ENCODE results near the gene FMNL3. TPM values are rescaled to one million over a fixed set of nuclear protein-coding genes. Genes with fewer than 3 reads are reported as not detected.

Gene FMNL3
- total RNA-seq, 1 donor from 2014 or later, result 11.9 TPM

DNA sequence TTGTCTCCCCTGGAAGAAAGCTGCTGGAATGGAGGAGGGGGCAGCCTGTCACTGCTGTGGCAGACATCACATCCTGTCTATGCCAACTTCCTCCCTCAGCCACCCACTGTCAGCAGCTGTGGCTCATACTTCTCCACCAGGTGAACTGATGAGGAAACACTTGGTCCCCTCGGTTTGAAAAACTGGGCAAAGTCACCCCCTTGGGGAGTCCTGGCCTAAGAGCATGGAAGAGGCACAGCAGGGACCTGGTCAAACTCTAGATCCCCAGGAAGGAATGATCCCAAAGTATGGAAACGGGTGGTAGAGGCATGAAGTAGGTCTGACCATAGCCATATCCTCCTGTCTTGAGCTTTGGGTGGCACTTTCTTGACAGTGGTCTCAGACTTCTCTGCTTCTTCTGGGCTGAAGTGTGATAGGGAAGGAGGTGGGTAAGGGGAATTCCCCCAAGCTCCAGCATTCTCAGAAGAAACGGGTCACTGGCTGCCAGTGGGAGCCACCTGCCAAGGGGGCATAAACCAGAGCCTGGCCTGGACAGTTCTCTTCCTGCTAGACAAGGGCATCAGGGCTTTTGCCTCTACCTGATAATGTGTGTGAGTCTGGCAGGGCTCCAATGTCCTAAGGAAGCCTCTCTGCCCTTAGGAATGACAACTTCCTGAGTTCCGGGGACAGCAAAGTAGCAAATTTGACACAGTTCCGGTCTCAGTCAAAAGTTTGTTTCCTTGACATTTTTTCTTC, 36.0 kb downstream of the FMNL3 start:
- TF ChIP-seq, protein P1, sequence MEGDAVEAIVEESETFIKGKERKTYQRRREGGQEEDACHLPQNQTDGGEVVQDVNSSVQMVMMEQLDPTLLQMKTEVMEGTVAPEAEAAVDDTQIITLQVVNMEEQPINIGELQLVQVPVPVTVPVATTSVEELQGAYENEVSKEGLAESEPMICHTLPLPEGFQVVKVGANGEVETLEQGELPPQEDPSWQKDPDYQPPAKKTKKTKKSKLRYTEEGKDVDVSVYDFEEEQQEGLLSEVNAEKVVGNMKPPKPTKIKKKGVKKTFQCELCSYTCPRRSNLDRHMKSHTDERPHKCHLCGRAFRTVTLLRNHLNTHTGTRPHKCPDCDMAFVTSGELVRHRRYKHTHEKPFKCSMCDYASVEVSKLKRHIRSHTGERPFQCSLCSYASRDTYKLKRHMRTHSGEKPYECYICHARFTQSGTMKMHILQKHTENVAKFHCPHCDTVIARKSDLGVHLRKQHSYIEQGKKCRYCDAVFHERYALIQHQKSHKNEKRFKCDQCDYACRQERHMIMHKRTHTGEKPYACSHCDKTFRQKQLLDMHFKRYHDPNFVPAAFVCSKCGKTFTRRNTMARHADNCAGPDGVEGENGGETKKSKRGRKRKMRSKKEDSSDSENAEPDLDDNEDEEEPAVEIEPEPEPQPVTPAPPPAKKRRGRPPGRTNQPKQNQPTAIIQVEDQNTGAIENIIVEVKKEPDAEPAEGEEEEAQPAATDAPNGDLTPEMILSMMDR (IDR thresholded peaks at IDR 0.05; ENCODE audit: unreplicated experiment), result no peak
- Mint-ChIP-seq H3K36me3 (ENCODE audit: insufficient read depth) (no peaks in the 10 kb centered on the region), H3K27me3 (no peaks in the 10 kb centered on the region), H3K27ac (no peak overlapping the region), H3K4me3 (ENCODE audit: low read depth) (no peak overlapping the region), H3K4me1 (ENCODE audit: low read depth) (peaks cover 29% of the 10 kb centered on the region), H3K9me3 (ENCODE audit: low read depth) (no peaks in the 10 kb centered on the region)
- DNase-seq (ENCODE audit: low spot score, unreplicated experiment), result no peak

DNA sequence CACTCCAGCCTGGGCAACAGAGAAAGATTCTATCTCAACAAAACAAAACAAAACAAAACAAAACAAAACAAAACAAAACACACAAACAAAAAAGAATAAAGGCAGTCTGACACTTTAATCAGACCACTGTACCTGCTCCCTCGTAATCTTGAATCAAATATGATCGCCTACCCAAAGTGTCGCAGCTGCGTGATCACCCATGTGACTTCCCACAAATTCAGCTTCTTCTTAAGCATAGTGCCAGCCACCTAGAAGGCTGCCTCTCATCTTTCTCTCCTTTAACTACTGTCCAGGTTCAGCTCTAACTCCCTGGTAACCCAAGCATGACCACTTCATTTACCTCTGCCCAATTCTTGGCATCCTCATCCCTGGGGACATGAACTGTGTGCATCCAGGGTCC, 37.4 kb downstream of the FMNL3 start:
- no peak for DNase-seq (ENCODE audit: low spot score, unreplicated experiment)
- TF ChIP-seq, protein P1 (IDR thresholded peaks at IDR 0.05; ENCODE audit: unreplicated experiment), result no peak
- H3K4me3 Mint-ChIP-seq (ENCODE audit: low read depth), result no peak overlapping the region
- H3K27ac Mint-ChIP-seq, result no peak overlapping the region
- no peaks in the 10 kb centered on the region for H3K9me3 Mint-ChIP-seq (ENCODE audit: low read depth)
- no peaks in the 10 kb centered on the region for H3K36me3 Mint-ChIP-seq (ENCODE audit: insufficient read depth)
- H3K4me1 Mint-ChIP-seq (ENCODE audit: low read depth), result peaks cover 21% of the 10 kb centered on the region
- no peaks in the 10 kb centered on the region for H3K27me3 Mint-ChIP-seq

DNA sequence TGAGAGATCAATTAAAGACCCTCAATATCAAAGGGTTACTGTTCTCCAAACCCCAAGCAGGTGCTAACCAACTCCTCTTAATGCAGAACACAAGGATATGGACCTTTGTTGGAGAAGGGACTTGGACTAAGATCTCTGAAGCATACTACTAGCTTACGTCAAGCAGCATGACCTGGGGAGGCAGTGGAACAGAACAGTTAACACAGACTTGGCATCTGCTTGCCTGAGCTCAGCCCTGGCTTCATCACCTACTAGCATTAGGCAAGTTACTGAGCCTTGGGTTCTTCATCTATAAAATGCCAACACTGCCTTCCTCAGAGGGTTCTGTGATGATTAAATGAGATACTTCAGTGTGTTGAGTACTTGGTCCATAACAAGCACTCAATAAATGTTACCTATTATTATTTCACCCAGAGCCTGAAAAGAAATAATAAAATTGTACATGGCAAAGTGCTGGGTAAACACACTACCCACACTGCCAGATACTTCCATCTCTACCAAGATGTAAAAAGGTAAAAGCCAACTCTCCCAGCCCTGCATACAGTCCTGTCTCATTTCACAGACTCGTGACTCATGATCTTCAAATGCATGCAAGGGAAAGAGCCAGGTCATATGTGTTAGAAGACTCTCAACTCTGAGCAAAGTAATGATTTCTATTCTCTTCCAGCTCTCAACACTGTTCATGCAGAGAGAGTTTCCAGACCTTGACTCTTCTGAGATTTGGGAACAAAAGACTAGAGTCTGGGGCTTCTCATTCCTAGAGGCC, 39.7 kb downstream of the FMNL3 start:
- no peaks in the 10 kb centered on the region for H3K9me3 Mint-ChIP-seq (ENCODE audit: low read depth)
- DNase-seq (ENCODE audit: low spot score, unreplicated experiment), result no peak
- H3K36me3 Mint-ChIP-seq (ENCODE audit: insufficient read depth), result no peaks in the 10 kb centered on the region
- no peak overlapping the region for H3K4me3 Mint-ChIP-seq (ENCODE audit: low read depth)
- H3K27ac Mint-ChIP-seq, result no peak overlapping the region
- H3K27me3 Mint-ChIP-seq, result no peaks in the 10 kb centered on the region
- TF ChIP-seq, protein P1 (IDR thresholded peaks at IDR 0.05; ENCODE audit: unreplicated experiment), result no peak
- H3K4me1 Mint-ChIP-seq (ENCODE audit: low read depth), result peaks cover 3% of the 10 kb centered on the region

DNA sequence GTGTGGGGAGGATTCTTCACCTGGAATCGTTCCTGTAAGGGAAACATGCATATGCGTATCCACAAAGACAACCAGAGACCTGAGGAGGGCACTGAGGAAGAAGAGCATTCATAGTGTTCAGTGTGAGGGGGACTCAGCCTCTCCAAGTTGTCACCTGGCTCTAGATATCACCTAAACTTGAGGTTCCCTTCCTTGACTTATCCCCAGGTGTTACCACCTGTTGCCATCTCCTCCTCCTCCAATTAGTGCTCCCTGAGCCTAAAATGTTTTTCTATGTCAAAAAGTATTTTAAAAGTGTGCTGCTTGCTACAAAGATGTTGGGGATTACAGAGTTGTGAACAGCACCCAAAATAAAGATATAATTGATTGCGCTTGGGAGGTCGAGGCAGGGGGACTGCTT, 41.0 kb downstream of the FMNL3 start:
- DNase-seq (ENCODE audit: low spot score, unreplicated experiment), result no peak
- TF ChIP-seq, protein P1 (IDR thresholded peaks at IDR 0.05; ENCODE audit: unreplicated experiment), result no peak
- Mint-ChIP-seq H3K27ac (no peak overlapping the region), H3K9me3 (ENCODE audit: low read depth) (no peaks in the 10 kb centered on the region), H3K4me1 (ENCODE audit: low read depth) (no peaks in the 10 kb centered on the region), H3K27me3 (no peaks in the 10 kb centered on the region), H3K36me3 (ENCODE audit: insufficient read depth) (peaks cover 3% of the 10 kb centered on the region), H3K4me3 (ENCODE audit: low read depth) (no peak overlapping the region)

DNA sequence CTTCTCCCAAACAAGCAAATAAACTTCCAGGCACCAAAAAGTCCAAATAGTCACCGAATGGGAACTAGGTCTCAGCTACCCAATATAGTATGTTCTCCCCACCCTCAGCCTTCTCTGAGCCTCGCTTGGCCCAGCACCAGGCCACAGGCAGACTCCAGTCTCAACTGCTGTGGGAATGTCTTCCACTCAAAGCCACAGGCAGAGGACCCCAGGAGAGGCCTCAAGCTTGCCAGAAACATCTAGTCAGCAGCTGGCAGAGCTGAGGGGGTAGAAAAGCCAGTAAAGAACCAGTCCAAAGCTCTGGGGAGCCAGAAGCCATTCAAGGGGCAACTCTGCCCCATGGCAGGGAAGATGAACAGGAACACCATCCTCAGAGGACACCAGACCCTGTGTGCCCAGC, 41.8 kb downstream of the FMNL3 start:
- Mint-ChIP-seq H3K27me3 (no peaks in the 10 kb centered on the region), H3K36me3 (ENCODE audit: insufficient read depth) (peaks cover 3% of the 10 kb centered on the region), H3K9me3 (ENCODE audit: low read depth) (no peaks in the 10 kb centered on the region), H3K27ac (no peak overlapping the region), H3K4me1 (ENCODE audit: low read depth) (no peaks in the 10 kb centered on the region), H3K4me3 (ENCODE audit: low read depth) (no peak overlapping the region)
- TF ChIP-seq, protein P1 (IDR thresholded peaks at IDR 0.05; ENCODE audit: unreplicated experiment), result no peak
- no peak for DNase-seq (ENCODE audit: low spot score, unreplicated experiment)

Data from progenitor cell of endocrine pancreas (in vitro differentiated cells).